MCF 10A (cell line): Measurements from ENCODE around the gene NR1I3. TPM values are rescaled to one million over a fixed set of nuclear protein-coding genes. Genes with fewer than 3 reads are reported as not detected.

Source experiments
- BruUV-seq: library from RNA; stranded (reverse); fragments of 400-500 nt; replicated peaks from 2 replicates; lab custom pipeline; 2021; lab: Mats Ljungman, UMichigan
- CTCF ChIA-PET: fragments of 300-600 bp; sonication (Branson Sonifier 250); formaldehyde crosslinking; extraction: SDS; loops from one replicate; lab custom pipeline; 2021; ENCODE audit warnings: antibody characterized with exemption, inconsistent platforms; lab: Yijun Ruan, JAX
- POLR2A ChIA-PET: fragments of 300-600, 350-650 bp; sonication (Branson Sonifier 250); formaldehyde crosslinking; extraction: SDS; loops from one replicate; lab custom pipeline; 2020; ENCODE audit warnings: antibody characterized with exemption, inconsistent platforms; lab: Yijun Ruan, JAX
- DNase-seq: peaks from one replicate; pipeline ENCODE4 v3.0.0-alpha.2; 2018; ENCODE audit not compliant: unreplicated experiment
- H3K27ac Mint-ChIP-seq: one replicate; pipeline ENCODE4 v1.8.0; 2022; ENCODE audit warnings: mild to moderate bottlenecking, low read depth, mixed read lengths; ENCODE audit not compliant: unreplicated experiment
- H3K27me3 Mint-ChIP-seq: one replicate; pipeline ENCODE4 v1.8.0; 2022; ENCODE audit warnings: mixed read lengths; ENCODE audit not compliant: insufficient read depth, unreplicated experiment
- H3K36me3 Mint-ChIP-seq: one replicate; pipeline ENCODE4 v1.8.0; 2022; ENCODE audit warnings: mild to moderate bottlenecking, moderate library complexity, mixed read lengths; ENCODE audit not compliant: insufficient read depth, unreplicated experiment
- H3K4me1 Mint-ChIP-seq: one replicate; pipeline ENCODE4 v1.8.0; 2022; ENCODE audit warnings: mixed read lengths; ENCODE audit not compliant: insufficient read depth, unreplicated experiment
- H3K4me3 Mint-ChIP-seq: one replicate; pipeline ENCODE4 v1.8.0; 2022; ENCODE audit warnings: mild to moderate bottlenecking, moderate library complexity, mixed read lengths; ENCODE audit not compliant: unreplicated experiment
- H3K9me3 Mint-ChIP-seq: one replicate; pipeline ENCODE4 v1.8.0; 2022; ENCODE audit warnings: mixed read lengths; ENCODE audit not compliant: unreplicated experiment
- intact Hi-C: fragments of 100-400 bp; cut with micrococcal nuclease; formaldehyde crosslinking; loops from 2 replicates; pipeline ENCODE4 v1.14.1; 2022
- total RNA-seq: library from RNA; stranded (reverse); gene quantifications from 2 replicates; pipeline ENCODE4 v1.2.3, GENCODE V29; 2022
- TF ChIP-seq, protein P1 (sequence below): fragments of 200-600 bp; IDR thresholded peaks from one replicate; pipeline ENCODE4 v1.8.0; 2022; ENCODE audit warnings: antibody characterized with exemption, mild to moderate bottlenecking; ENCODE audit not compliant: unreplicated experiment

NR1I3 gene
- total RNA-seq, 1 experiment from 2014 or later, result not detected

DNA sequence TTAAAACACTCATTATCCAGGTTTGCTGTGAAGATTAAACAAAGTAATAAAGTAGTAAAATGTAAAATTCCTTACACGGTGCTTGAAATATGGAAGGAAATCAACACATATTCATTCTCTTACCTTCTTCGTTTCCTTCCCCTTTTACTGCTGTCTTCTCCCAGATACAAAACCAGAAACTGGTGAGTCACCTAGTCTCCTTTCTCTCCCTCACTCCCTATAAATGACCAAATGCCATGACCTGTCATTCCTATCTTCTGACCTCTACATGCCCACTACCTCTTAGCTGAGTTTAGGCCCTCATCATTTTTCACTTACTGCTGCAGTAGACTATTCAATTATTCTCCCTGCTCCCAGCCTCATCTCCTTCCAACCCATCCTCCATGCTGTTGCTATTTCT lies 4.3 kb upstream of the NR1I3 start:
- CTCF ChIA-PET, result interaction anchor here (1.0 to 9.4 kb wide), 3 partner anchors 14 to 37 kb away, joined by 3 to 128 read pairs (median 4); partner anchors contain the start of gene TOMM40L
- no TSS peak for BruUV-seq
- Mint-ChIP-seq H3K27ac (no peak overlapping the region), H3K9me3 (no peaks in the 10 kb centered on the region), H3K27me3 (no peaks in the 10 kb centered on the region), H3K36me3 (no peaks in the 10 kb centered on the region), H3K4me3 (no peak overlapping the region), H3K4me1 (peaks cover 17% of the 10 kb centered on the region)
- intact Hi-C loops, result loop anchor here (5.0 kb wide), 1 partner anchor 35 kb away; no protein-coding TSS in a partner anchor
- DNase-seq, result no peak
- POLR2A ChIA-PET, result interaction anchor here (1.1 kb wide), 1 partner anchor 73 kb away, joined by 3 read pairs; no protein-coding TSS in a partner anchor
- TF ChIP-seq, protein P1, sequence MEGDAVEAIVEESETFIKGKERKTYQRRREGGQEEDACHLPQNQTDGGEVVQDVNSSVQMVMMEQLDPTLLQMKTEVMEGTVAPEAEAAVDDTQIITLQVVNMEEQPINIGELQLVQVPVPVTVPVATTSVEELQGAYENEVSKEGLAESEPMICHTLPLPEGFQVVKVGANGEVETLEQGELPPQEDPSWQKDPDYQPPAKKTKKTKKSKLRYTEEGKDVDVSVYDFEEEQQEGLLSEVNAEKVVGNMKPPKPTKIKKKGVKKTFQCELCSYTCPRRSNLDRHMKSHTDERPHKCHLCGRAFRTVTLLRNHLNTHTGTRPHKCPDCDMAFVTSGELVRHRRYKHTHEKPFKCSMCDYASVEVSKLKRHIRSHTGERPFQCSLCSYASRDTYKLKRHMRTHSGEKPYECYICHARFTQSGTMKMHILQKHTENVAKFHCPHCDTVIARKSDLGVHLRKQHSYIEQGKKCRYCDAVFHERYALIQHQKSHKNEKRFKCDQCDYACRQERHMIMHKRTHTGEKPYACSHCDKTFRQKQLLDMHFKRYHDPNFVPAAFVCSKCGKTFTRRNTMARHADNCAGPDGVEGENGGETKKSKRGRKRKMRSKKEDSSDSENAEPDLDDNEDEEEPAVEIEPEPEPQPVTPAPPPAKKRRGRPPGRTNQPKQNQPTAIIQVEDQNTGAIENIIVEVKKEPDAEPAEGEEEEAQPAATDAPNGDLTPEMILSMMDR, result no peak

DNA sequence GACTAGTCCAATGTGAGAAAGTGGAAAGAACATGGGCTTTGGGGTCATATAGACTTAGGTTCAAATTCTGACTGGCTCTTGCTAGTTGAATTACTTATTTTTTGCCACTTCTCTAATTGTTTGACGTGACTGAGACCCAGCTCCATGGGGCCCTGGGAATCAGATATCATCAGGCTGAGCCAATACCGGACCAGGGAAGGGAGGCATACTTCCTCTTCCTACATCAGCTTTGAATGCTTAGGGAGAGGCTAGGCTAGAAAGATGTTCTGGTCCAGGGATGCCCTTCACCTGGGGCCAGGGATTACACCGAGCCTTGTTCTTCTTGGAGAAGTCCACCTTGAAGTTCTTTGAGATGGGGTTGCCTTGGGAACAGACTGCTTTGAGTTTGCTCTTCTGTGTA lies 3.7 kb upstream of the NR1I3 start:
- TF ChIP-seq, protein P1, result no peak
- peaks cover 17% of the 10 kb centered on the region for H3K4me1 Mint-ChIP-seq
- CTCF ChIA-PET, result interaction anchor here (0.6 to 9.4 kb wide), 4 partner anchors 14 to 864 kb away, joined by 3 to 128 read pairs (median 3); partner anchors contain the start of gene TOMM40L
- peaks cover 2% of the 10 kb centered on the region for H3K36me3 Mint-ChIP-seq
- POLR2A ChIA-PET, result interaction anchor here (1.1 kb wide), 1 partner anchor 74 kb away, joined by 3 read pairs; no protein-coding TSS in a partner anchor
- H3K9me3 Mint-ChIP-seq, result no peaks in the 10 kb centered on the region
- no TSS peak for BruUV-seq
- DNase-seq, result no peak
- intact Hi-C loops, result loop anchor here (5.0 kb wide), 1 partner anchor 36 kb away; no protein-coding TSS in a partner anchor
- H3K27ac Mint-ChIP-seq, result no peak overlapping the region
- no peak overlapping the region for H3K4me3 Mint-ChIP-seq
- no peaks in the 10 kb centered on the region for H3K27me3 Mint-ChIP-seq

DNA sequence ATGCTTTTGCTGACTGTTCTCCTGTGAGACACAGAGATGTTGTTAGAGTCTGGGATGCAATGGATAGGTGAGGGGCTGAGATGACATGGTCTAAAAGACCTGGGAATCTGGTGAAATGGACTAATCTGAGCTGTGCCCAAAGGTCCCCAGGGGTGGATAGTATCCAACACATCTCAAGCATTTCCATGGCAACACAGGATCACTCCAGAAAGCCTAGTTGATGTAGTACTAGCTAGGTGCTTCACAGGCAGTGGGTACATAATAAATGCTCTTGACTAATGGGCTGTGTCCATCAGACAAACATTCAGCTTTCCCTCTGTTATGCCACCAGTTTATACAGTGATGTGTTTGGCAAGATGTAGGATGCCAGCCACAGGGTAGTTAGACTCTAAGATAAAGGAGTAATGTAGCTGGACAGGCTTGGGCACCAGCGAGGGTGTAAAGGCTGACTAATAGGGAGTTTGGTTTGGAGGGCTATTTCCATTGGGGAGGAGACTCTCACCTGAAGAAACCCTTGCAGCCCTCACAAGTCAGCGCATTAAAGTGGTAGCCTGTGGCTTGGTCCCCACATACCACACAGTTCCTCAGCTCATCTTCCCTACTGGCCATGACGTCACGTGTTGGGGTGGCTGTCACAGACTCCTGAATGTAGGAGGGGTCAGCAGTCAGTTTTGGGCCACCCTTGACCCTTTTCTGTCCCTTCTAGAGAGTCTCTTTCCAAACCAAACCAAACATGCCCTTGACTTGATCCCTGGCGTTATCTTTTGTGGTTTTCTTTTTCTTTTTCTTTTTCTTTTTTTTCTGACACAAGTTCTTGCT lies 1.8 kb downstream of the NR1I3 start:
- H3K9me3 Mint-ChIP-seq, result no peaks in the 10 kb centered on the region
- POLR2A ChIA-PET, result interaction anchor here (0.7 to 1.2 kb wide), 4 partner anchors 8 to 153 kb away, joined by 3 to 4 read pairs (median 4); partner anchors contain the start of gene TOMM40L
- H3K27me3 Mint-ChIP-seq, result no peaks in the 10 kb centered on the region
- no TSS peak for BruUV-seq
- intact Hi-C loops, result no loop called here
- H3K4me3 Mint-ChIP-seq, result no peak overlapping the region
- TF ChIP-seq, protein P1, result no peak
- no peak for DNase-seq
- peaks cover 13% of the 10 kb centered on the region for H3K36me3 Mint-ChIP-seq
- CTCF ChIA-PET, result interaction anchor here (0.5 to 9.4 kb wide), 7 partner anchors 8 to 204 kb away, joined by 3 to 128 read pairs (median 4); partner anchors contain the start of genes PCP4L1 and TOMM40L
- H3K4me1 Mint-ChIP-seq, result peaks cover 6% of the 10 kb centered on the region
- H3K27ac Mint-ChIP-seq, result no peak overlapping the region

DNA sequence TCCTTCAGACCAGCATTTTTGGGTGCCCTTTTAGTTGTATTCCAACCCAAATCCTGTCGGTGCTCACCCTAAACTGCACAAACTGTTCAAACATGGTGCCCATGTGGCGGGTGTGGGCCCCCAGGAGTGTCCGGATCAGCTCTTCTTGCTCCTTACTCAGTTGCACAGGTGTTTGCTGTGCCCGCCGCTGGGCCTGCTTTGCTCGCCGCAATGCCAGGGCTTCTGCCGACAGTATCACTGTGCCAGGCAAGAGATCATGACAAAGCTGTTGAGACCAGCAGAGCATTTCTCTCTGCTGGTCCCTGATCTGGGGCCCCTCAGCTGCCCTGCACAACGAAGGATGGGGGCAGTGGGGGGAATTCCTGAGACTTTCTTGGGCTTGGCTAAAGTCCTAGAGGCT lies 4.9 kb downstream of the NR1I3 start:
- Mint-ChIP-seq H3K27ac (no peak overlapping the region), H3K4me3 (no peak overlapping the region), H3K36me3 (peaks cover 36% of the 10 kb centered on the region), H3K27me3 (no peaks in the 10 kb centered on the region), H3K9me3 (no peaks in the 10 kb centered on the region), H3K4me1 (peaks cover 2% of the 10 kb centered on the region)
- no TSS peak for BruUV-seq
- CTCF ChIA-PET, result interaction anchor here (0.9 to 18.5 kb wide), 9 partner anchors 12 to 281 kb away, joined by 3 to 444 read pairs (median 8); partner anchors contain the start of gene NDUFS2
- POLR2A ChIA-PET, result no interaction called here
- intact Hi-C loops, result no loop called here
- no peak for DNase-seq
- TF ChIP-seq, protein P1, result no peak
